IMR-90 (cell line): ENCODE measurements around the gene ZSCAN25. TPM values are rescaled to one million over a fixed set of nuclear protein-coding genes. Genes with fewer than 3 reads are reported as not detected.

Source experiments
- ATAC-seq: fragments of 200-7000 bp; cut with Tn5 transposase; 2 replicates; pipeline ENCODE4 v1.9.1; 2020; ENCODE audit warnings: low read depth, mild to moderate bottlenecking, moderate library complexity
- BruUV-seq: library from RNA; stranded (reverse); fragments of 400-500 nt; replicated peaks from 2 replicates; lab custom pipeline; 2021; lab: Mats Ljungman, UMichigan
- CTCF ChIA-PET: fragments of 300-600 bp; formaldehyde crosslinking; extraction: SDS; loops from one replicate; lab custom pipeline; 2021; ENCODE audit warnings: antibody characterized with exemption; lab: Yijun Ruan, JAX
- POLR2A ChIA-PET: fragments of 300-600 bp; sonication (Branson Sonifier 250); formaldehyde crosslinking; loops from one replicate; lab custom pipeline; 2022; ENCODE audit warnings: antibody characterized with exemption; ENCODE audit not compliant: unreplicated experiment; lab: Charles Lee
- DNase-seq: peaks from one replicate; pipeline ENCODE4 v3.0.0; 2013
- H2AFZ ChIP-seq: replicated peaks from 2 replicates; pipeline ENCODE3; 2013; ENCODE audit warnings: low read length, mild to moderate bottlenecking; ENCODE audit not compliant: poor library complexity
- H2AK5ac ChIP-seq: 2 replicates; pipeline ENCODE4 v1.6.1; 2013; ENCODE audit warnings: low read depth, low read length, inconsistent platforms
- H2AK9ac ChIP-seq: replicated peaks from 2 replicates; pipeline ENCODE3; 2013; ENCODE audit warnings: mild to moderate bottlenecking, low read depth, low read length, moderate library complexity; ENCODE audit not compliant: poor library complexity
- H2BK120ac ChIP-seq: 2 replicates; pipeline ENCODE4 v1.6.1; 2013; ENCODE audit warnings: low read depth, low read length, inconsistent platforms
- H2BK15ac ChIP-seq: 3 replicates; pipeline ENCODE4 v1.6.1; 2013; ENCODE audit warnings: low read depth, low read length, inconsistent platforms
- H2BK20ac ChIP-seq: 2 replicates; pipeline ENCODE4 v1.6.1; 2013; ENCODE audit warnings: low read depth, mild to moderate bottlenecking, inconsistent platforms, low read length, moderate library complexity
- H2BK5ac ChIP-seq: 2 replicates; pipeline ENCODE4 v1.6.1; 2013; ENCODE audit warnings: mild to moderate bottlenecking, low read depth, low read length, inconsistent platforms; ENCODE audit not compliant: poor library complexity, severe bottlenecking
- H3K14ac ChIP-seq: replicated peaks from 2 replicates; pipeline ENCODE4 v1.6.1; 2013; ENCODE audit warnings: low read depth, low read length, inconsistent platforms
- H3K18ac ChIP-seq: 2 replicates; pipeline ENCODE4 v1.6.1; 2013; ENCODE audit warnings: low read depth, low read length, control low read depth
- H3K23ac ChIP-seq: 2 replicates; pipeline ENCODE4 v1.6.1; 2013; ENCODE audit warnings: low read depth, low read length, inconsistent platforms
- H3K27ac ChIP-seq: 2 replicates; pipeline ENCODE4 v1.5.1; 2013; ENCODE audit warnings: mild to moderate bottlenecking, control low read depth, low read length; ENCODE audit not compliant: insufficient read depth
- H3K27me3 ChIP-seq: 2 replicates; pipeline ENCODE4 v1.6.1; 2013; ENCODE audit warnings: low read length; ENCODE audit not compliant: control insufficient read depth, insufficient read depth
- H3K36me3 ChIP-seq: 2 replicates; pipeline ENCODE4 v1.6.1; 2013; ENCODE audit warnings: low read length, mixed read lengths; ENCODE audit not compliant: control insufficient read depth, insufficient read depth
- H3K4ac ChIP-seq: 2 replicates; pipeline ENCODE4 v1.6.1; 2013; ENCODE audit warnings: low read depth, low read length, inconsistent platforms
- H3K4me1 ChIP-seq: 2 replicates; pipeline ENCODE4 v1.6.1; 2013; ENCODE audit warnings: low read length, mixed read lengths; ENCODE audit not compliant: control insufficient read depth, insufficient read depth
- H3K4me2 ChIP-seq: 2 replicates; pipeline ENCODE4 v1.6.1; 2013; ENCODE audit warnings: low read depth, mild to moderate bottlenecking, control low read depth, low read length, moderate library complexity
- H3K4me3 ChIP-seq: 2 replicates; pipeline ENCODE4 v1.5.1; 2013; ENCODE audit warnings: low read depth, mild to moderate bottlenecking, control low read depth, low read length, moderate library complexity; ENCODE audit not compliant: insufficient read depth
- H3K56ac ChIP-seq: 2 replicates; pipeline ENCODE4 v1.6.1; 2013; ENCODE audit warnings: low read length, inconsistent platforms; ENCODE audit not compliant: insufficient read depth; ENCODE audit errors: extremely low read depth
- H3K79me1 ChIP-seq, 2 experiments: 2 replicates each; pipeline ENCODE4 v1.6.1; 2013; ENCODE audit warnings: low read length in 2 of 2, inconsistent platforms in 1 of 2, low read depth in 1 of 2
- H3K9ac ChIP-seq: 2 replicates; pipeline ENCODE4 v1.6.1; 2013; ENCODE audit warnings: low read depth, low read length, control low read depth
- H3K9me1 ChIP-seq: 2 replicates; pipeline ENCODE4 v1.6.1; 2013; ENCODE audit warnings: low read length, inconsistent platforms; ENCODE audit not compliant: insufficient read depth
- H3K9me3 ChIP-seq: 2 replicates; pipeline ENCODE4 v1.6.1; 2013; ENCODE audit warnings: low read length; ENCODE audit not compliant: control insufficient read depth, insufficient read depth
- H4K20me1 ChIP-seq: 2 replicates; pipeline ENCODE4 v1.6.1; 2013; ENCODE audit warnings: low read length, inconsistent platforms; ENCODE audit not compliant: insufficient read depth
- H4K5ac ChIP-seq: 2 replicates; pipeline ENCODE4 v1.6.1; 2013; ENCODE audit warnings: mild to moderate bottlenecking, low read depth, low read length, control low read depth
- H4K8ac ChIP-seq, 2 experiments: 2 replicates each; pipeline ENCODE4 v1.6.1; 2013; ENCODE audit warnings: low read depth in 2 of 2, low read length in 2 of 2, control low read depth in 1 of 2, inconsistent platforms in 1 of 2
- H4K91ac ChIP-seq: 2 replicates; pipeline ENCODE4 v1.6.1; 2013; ENCODE audit warnings: low read depth, low read length, inconsistent platforms; ENCODE audit not compliant: insufficient read depth
- BHLHE40 ChIP-seq: fragments of 150-350 bp; IDR thresholded peaks from 2 replicates; pipeline ENCODE4 v1.6.1; 2016; ENCODE audit warnings: mild to moderate bottlenecking, low read depth, low read length
- CEBPB ChIP-seq: IDR thresholded peaks from 2 replicates; pipeline ENCODE4 v1.6.1; 2012; ENCODE audit warnings: low read depth, low read length, improper control_type of control experiment
- CHD1 ChIP-seq: IDR thresholded peaks from 2 replicates; pipeline ENCODE4 v1.6.1; 2012; ENCODE audit warnings: low read depth, low read length, improper control_type of control experiment
- FOS ChIP-seq: fragments of 150-350 bp; IDR thresholded peaks from 2 replicates; pipeline ENCODE4 v1.6.1; 2016; ENCODE audit warnings: low read depth, low read length
- MAFK ChIP-seq: IDR thresholded peaks from 2 replicates; pipeline ENCODE4 v1.6.1; 2012; ENCODE audit warnings: low read depth, low read length, improper control_type of control experiment
- MAZ ChIP-seq: IDR thresholded peaks from 2 replicates; pipeline ENCODE4 v1.6.1; 2012; ENCODE audit warnings: low read depth, mild to moderate bottlenecking, low read length, improper control_type of control experiment, moderate library complexity, borderline replicate concordance
- MXI1 ChIP-seq: IDR thresholded peaks from 2 replicates; pipeline ENCODE4 v1.6.1; 2012; ENCODE audit warnings: low read depth, mild to moderate bottlenecking, low read length, moderate library complexity, borderline replicate concordance
- NFE2L2 ChIP-seq: fragments of 150-350 bp; IDR thresholded peaks from 2 replicates; pipeline ENCODE4 v1.6.1; 2016; ENCODE audit warnings: low read depth, mild to moderate bottlenecking, low read length
- POLR2A ChIP-seq: IDR thresholded peaks from 2 replicates; pipeline ENCODE4 v1.6.1; 2012; ENCODE audit warnings: mild to moderate bottlenecking, low read depth, low read length
- RAD21 ChIP-seq: IDR thresholded peaks from 2 replicates; pipeline ENCODE4 v1.6.1; 2012; ENCODE audit warnings: low read length, improper control_type of control experiment
- RCOR1 ChIP-seq: IDR thresholded peaks from 2 replicates; pipeline ENCODE4 v1.6.1; 2012; ENCODE audit warnings: mild to moderate bottlenecking, low read length, improper control_type of control experiment; ENCODE audit not compliant: insufficient replicate concordance
- RFX5 ChIP-seq: IDR thresholded peaks from 2 replicates; pipeline ENCODE4 v1.8.0; 2012; ENCODE audit warnings: low read depth, mild to moderate bottlenecking, low read length, moderate library complexity
- SMC3 ChIP-seq: fragments of 150-350 bp; IDR thresholded peaks from 2 replicates; pipeline ENCODE4 v1.6.1; 2016; ENCODE audit warnings: low read depth, mild to moderate bottlenecking, antibody characterized with exemption, low read length, moderate library complexity
- USF2 ChIP-seq: fragments of 150-350 bp; IDR thresholded peaks from 2 replicates; pipeline ENCODE4 v1.6.1; 2017; ENCODE audit warnings: mild to moderate bottlenecking, antibody characterized with exemption, low read length, low read depth
- WGBS, 2 experiments: methylation state at CpG; one replicate each; pipeline versions ENCODE4 v1.1.5 to v1.1.7; 2013; ENCODE audit warnings: missing lambda C conversion rate in 2 of 2; ENCODE audit not compliant: insufficient read length in 1 of 2; ENCODE audit errors: extremely low coverage in 2 of 2; 5-methylcytosine and 5-hydroxymethylcytosine counted together
- dilution Hi-C: fragments of 300-500 bp; cut with HindIII; formaldehyde crosslinking; loops from one replicate; pipeline ENCODE4 v1.14.3; 2018; ENCODE audit warnings: low sequenced_read_pairs; ENCODE audit not compliant: unreplicated experiment
- in situ Hi-C: fragments of 300-500 bp; cut with MboI; formaldehyde crosslinking; loops from 3 replicates; pipeline ENCODE4 v1.14.3; 2019; ENCODE audit warnings: low sequenced_read_pairs, inconsistent platforms, mixed read lengths
- intact Hi-C: fragments of 100-400 bp; cut with micrococcal nuclease; formaldehyde crosslinking; loops from 2 replicates; pipeline ENCODE4 v1.10.0; 2022
- polyA plus RNA-seq, 3 experiments: library from polyadenylated mRNA; depleted of rRNA; stranded (reverse); fragments of >200 nt; gene quantifications; 2 replicates each; pipeline ENCODE4 v1.2.3, GENCODE V29; 2012; ENCODE audit warnings: low replicate concordance in 1 of 3
- total RNA-seq: library from RNA; depleted of rRNA; stranded (reverse); fragments of >200 nt; gene quantifications from 2 replicates; pipeline ENCODE4 v1.2.3, GENCODE V29; 2012
- TF ChIP-seq, protein P1 (sequence below): fragments of 150-350 bp; IDR thresholded peaks from 2 replicates; pipeline ENCODE4 v1.6.1; 2016; ENCODE audit warnings: low read depth, mild to moderate bottlenecking, low read length, moderate library complexity, borderline replicate concordance
- TF ChIP-seq, protein P2 (sequence below): conservative IDR thresholded peaks from 2 replicates; pipeline ENCODE4 v1.5.1; 2012; ENCODE audit warnings: mild to moderate bottlenecking, low read depth, low read length, improper control_type of control experiment

The ZSCAN25 gene
- total and polyA plus RNA-seq, 2 of the 4 experiments (the other 2 are of a cell fraction) = 6.2 to 9.0 TPM

DNA sequence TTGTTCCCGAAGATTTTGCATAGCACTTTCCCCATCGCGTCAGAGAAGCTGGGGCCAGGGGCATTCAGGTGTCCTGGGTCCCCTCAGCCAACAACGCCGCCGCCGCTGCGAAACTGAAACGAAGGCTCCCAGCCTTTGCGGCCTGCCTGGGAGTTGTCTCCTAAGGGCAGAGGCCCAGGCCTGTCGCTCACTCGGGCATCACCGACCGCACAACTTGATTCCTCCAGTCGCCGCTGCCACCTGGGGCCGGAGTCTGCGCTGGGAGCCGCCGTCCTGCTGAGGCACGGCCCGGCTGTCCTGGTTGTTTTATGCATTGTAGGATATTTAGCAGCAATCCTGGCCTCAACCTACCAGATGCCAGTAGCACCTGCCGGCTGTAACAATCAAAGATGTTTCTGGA is 22.0 kb downstream of the ZSCAN25 start:
- H3K4me1 ChIP-seq = no peaks in the 10 kb centered on the region
- ChIA-PET CTCF (no interaction called here), POLR2A (no interaction called here)
- H3K4ac ChIP-seq = no peak overlapping the region
- intact Hi-C loops (loop anchor here (10.0 kb wide), 1 partner anchor 256 kb away; no protein-coding TSS in a partner anchor), dilution Hi-C loops (no loop called here), in situ Hi-C loops (no loop called here)
- H2BK20ac ChIP-seq = no peak overlapping the region
- TF ChIP-seq MXI1 = no peak
- TF ChIP-seq POLR2A = no peak
- no peak for TF ChIP-seq SMC3
- TF ChIP-seq RFX5 = no peak
- no peak for TF ChIP-seq MAZ
- no peak for TF ChIP-seq NFE2L2
- no peak for TF ChIP-seq BHLHE40
- no peak for TF ChIP-seq USF2
- TF ChIP-seq CHD1 = no peak
- TF ChIP-seq FOS = no peak
- TF ChIP-seq RCOR1 = no peak
- TF ChIP-seq, protein P1, sequence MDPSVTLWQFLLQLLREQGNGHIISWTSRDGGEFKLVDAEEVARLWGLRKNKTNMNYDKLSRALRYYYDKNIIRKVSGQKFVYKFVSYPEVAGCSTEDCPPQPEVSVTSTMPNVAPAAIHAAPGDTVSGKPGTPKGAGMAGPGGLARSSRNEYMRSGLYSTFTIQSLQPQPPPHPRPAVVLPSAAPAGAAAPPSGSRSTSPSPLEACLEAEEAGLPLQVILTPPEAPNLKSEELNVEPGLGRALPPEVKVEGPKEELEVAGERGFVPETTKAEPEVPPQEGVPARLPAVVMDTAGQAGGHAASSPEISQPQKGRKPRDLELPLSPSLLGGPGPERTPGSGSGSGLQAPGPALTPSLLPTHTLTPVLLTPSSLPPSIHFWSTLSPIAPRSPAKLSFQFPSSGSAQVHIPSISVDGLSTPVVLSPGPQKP = no peak
- TF ChIP-seq MAFK = no peak
- TF ChIP-seq, protein P2, sequence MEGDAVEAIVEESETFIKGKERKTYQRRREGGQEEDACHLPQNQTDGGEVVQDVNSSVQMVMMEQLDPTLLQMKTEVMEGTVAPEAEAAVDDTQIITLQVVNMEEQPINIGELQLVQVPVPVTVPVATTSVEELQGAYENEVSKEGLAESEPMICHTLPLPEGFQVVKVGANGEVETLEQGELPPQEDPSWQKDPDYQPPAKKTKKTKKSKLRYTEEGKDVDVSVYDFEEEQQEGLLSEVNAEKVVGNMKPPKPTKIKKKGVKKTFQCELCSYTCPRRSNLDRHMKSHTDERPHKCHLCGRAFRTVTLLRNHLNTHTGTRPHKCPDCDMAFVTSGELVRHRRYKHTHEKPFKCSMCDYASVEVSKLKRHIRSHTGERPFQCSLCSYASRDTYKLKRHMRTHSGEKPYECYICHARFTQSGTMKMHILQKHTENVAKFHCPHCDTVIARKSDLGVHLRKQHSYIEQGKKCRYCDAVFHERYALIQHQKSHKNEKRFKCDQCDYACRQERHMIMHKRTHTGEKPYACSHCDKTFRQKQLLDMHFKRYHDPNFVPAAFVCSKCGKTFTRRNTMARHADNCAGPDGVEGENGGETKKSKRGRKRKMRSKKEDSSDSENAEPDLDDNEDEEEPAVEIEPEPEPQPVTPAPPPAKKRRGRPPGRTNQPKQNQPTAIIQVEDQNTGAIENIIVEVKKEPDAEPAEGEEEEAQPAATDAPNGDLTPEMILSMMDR = no peak
- no peak for TF ChIP-seq RAD21
- no peak for TF ChIP-seq CEBPB
- H4K8ac ChIP-seq = no peak overlapping the region
- H3K18ac ChIP-seq = no peak overlapping the region
- ATAC-seq (no peak), DNase-seq (no peak)
- no peak overlapping the region for H2BK120ac ChIP-seq
- H2BK15ac ChIP-seq = no peak overlapping the region
- H4K5ac ChIP-seq = no peak overlapping the region
- H2BK5ac ChIP-seq = no peak overlapping the region
- no peak overlapping the region for H2AK9ac ChIP-seq
- 100% methylated on average over 11 of the region's 23 CpGs; no CpG with 5 or more reads in 1 of the 2 experiments for WGBS, 2 experiments
- no peak overlapping the region for H3K23ac ChIP-seq
- no peak overlapping the region for H3K4me3 ChIP-seq
- no peak overlapping the region for H4K91ac ChIP-seq
- H2AK5ac ChIP-seq = no peak overlapping the region
- no peak overlapping the region for H3K4me2 ChIP-seq
- no peaks in the 10 kb centered on the region for H4K20me1 ChIP-seq
- no peak overlapping the region for H2AFZ ChIP-seq
- no peak overlapping the region for H3K27ac ChIP-seq
- no peaks in the 10 kb centered on the region for H3K9me3 ChIP-seq
- no peaks in the 10 kb centered on the region for H3K79me1 ChIP-seq
- H3K14ac ChIP-seq = no peak overlapping the region
- no peak overlapping the region for H3K56ac ChIP-seq
- H3K9me1 ChIP-seq = no peaks in the 10 kb centered on the region; the same call in 1 of the 2 replicates
- no TSS peak for BruUV-seq
- no peaks in the 10 kb centered on the region for H3K27me3 ChIP-seq
- no peak overlapping the region for H3K9ac ChIP-seq
- 0 out of 2 replicates have a peak, but pooled peaks cover 2% of the 10 kb centered on the region for H3K36me3 ChIP-seq
